ENCODE measurements around the gene GRIN1. TPM values are rescaled to one million over a fixed set of nuclear protein-coding genes. Genes with fewer than 3 reads are reported as not detected.

The GRIN1 gene
- total RNA-seq: not detected

DNA sequence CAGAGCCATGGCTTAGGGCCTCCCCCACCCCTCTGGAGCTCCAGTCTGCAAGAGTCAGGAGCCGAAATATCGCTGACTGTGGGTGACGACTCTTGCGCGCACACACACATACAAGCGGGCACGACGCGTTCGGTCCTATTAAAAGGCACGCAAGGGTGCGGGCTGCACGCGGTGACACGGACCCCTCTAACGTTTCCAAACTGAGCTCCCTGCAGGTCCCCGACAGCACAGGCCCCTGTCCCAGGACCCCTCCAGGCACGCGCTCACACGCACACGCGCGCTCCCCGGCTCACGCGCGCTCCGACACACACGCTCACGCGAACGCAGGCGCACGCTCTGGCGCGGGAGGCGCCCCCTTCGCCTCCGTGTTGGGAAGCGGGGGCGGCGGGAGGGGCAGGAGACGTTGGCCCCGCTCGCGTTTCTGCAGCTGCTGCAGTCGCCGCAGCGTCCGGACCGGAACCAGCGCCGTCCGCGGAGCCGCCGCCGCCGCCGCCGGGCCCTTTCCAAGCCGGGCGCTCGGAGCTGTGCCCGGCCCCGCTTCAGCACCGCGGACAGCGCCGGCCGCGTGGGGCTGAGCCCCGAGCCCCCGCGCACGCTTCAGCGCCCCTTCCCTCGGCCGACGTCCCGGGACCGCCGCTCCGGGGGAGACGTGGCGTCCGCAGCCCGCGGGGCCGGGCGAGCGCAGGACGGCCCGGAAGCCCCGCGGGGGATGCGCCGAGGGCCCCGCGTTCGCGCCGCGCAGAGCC is at the start of gene GRIN1:
TSS of gene GRIN1 (plus strand) at position 433 of the 746 bp plus-strand sequence. CDS start 333 bp downstream, outside the sequence.
- TF ChIP-seq, protein P1, sequence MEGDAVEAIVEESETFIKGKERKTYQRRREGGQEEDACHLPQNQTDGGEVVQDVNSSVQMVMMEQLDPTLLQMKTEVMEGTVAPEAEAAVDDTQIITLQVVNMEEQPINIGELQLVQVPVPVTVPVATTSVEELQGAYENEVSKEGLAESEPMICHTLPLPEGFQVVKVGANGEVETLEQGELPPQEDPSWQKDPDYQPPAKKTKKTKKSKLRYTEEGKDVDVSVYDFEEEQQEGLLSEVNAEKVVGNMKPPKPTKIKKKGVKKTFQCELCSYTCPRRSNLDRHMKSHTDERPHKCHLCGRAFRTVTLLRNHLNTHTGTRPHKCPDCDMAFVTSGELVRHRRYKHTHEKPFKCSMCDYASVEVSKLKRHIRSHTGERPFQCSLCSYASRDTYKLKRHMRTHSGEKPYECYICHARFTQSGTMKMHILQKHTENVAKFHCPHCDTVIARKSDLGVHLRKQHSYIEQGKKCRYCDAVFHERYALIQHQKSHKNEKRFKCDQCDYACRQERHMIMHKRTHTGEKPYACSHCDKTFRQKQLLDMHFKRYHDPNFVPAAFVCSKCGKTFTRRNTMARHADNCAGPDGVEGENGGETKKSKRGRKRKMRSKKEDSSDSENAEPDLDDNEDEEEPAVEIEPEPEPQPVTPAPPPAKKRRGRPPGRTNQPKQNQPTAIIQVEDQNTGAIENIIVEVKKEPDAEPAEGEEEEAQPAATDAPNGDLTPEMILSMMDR (IDR thresholded peaks at IDR 0.05; ENCODE audit: low read depth): no peak

DNA sequence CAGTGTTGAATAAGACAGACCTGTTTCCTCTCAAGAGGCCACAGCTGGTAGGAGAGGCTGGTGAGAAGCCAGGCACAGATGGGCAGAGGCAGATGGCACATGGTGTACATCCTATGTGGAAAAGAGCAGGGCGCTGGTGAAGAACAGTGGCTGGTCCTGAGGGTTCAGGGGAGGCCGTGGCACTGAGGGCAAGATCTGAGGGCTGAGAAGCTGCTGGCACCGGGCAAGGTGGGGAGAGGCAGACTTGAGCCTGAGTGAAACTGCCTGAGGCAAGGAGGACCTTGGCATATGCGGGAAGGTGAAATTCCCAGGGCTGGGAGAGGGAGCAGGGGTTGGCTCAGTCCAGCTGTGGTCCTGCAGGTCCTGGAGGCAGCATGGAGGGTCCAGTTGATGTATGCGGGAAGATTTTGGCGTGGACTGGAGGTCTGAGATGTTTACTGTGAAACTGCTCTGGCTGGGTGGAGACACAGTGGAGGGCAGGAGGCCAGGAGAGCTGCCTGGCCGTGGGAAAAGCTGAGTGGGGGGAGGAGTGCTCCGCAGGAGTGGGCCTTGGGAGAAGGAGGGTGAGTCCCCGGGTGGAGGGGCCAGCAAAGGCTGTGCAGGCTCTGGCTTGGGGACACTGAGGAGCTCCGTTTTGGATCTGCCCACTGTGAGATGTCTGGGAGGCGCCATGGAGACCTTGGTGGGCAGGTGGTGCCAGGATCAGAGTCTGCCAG is 49.6 kb upstream of the GRIN1 start:
- TF ChIP-seq, protein P1 (IDR thresholded peaks at IDR 0.05; ENCODE audit: low read depth): no peak

DNA sequence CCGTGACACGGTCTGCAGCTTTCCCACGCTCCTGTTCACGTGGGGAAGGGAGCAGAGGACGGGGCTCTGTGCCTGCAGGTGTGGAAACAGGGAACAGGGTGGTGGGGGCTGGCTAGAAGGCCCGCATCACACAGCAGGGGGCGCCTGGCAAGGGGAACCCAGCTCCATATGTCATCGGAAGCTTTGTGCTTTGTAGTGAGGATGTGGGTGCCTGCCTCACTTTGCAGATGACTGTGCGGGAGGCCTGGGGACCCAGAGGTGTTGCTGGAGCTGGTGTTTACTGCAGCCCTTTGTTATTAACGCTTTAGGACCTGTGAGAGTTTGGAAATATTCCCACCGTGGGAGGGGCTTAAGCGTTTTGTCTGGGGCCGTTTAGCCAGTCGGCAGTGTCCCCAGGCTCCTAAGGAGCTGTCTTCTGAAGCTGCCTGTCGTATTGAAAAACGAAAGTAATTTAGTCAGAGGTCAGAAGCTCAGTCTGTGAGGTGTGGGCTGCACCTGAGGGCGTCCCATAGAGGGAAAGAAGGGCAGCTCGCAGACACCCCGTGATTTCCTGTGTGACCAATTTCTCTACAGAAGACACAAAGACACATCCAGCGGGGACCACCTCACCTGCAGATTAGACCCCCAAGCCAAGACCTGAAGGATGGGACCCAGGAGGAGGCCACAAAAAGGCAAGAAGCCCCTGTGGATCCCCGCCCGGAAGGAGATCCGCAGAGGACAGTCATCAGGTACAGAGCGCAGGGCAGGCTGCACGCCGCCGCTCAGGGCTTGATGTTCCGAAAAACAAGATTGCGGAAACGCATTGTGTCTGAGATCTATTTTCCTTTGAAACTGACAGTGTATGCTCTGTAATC is 43.1 kb upstream of the GRIN1 start:
- TF ChIP-seq, protein P1 (IDR thresholded peaks at IDR 0.05; ENCODE audit: low read depth): no peak

DNA sequence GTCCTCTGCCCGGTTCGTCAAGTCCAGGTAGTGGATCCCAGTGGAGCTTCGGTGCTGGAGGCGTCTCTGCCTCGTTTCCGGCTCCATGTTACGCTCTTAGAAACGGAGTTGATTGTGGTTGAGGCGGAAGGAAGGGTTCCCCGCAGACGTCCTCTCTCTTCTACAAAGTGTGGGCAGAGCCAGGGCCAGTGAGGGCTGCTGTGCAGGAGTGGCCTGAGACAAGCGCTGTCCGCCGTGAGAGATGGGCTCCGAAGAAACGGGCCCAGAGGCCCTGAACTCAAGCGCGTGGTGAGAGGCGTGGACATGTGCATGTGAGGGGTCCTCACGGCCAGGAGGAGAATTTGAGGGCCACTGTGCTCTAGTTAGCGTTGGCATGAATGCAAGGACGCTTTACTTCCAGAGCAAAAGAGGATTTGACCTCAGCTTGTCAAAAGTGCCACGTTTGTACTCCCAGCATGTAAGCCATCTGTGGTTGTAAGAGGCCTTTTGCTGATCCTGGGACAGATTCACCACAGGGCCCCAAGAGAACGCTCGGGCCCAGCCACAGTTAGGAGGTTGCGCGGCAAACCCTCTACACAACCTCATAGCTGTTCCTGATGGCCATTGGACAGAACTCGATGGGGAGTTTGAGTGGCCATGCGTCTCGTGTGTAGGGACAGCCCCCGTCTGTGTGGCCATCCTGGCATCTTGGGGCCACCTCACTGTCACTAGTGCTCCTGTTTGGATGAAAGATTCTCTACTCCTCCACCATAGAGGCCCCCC is 42.0 kb upstream of the GRIN1 start:
- TF ChIP-seq, protein P1 (IDR thresholded peaks at IDR 0.05; ENCODE audit: low read depth): no peak

DNA sequence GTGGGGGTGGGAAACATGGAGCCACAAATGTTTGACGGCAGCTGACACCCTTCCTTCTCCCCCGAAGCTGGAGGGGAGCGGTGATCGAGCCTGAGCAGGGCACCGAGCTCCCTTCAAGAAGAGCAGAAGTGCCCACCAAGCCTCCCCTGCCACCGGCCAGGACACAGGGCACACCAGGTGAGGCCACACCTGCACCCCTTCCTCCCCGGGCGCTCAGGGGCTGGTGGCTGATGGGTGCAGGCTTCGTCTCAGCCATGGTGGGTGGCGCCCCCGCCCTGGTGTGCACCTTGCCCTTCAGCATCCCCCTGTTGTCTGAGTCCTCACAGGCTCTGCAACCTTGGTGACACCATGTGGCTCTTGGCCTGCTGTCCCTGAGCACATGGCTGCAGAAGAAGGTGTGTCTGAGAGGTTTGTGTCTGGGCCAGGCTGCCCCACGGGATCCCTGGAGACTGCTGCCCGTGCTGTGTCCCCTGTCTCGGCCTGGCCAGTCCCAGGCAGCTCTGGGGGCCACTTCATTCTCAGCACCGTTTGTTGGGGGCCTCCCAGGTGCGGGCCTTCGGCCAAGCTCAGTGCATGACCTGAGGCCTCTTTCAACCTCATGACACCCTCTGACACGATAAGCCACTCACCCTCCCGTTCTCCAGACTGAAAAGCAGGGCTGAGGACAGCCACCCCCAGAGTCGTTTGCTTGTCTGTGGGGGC is 41.0 kb upstream of the GRIN1 start:
- TF ChIP-seq, protein P1 (IDR thresholded peaks at IDR 0.05; ENCODE audit: low read depth): no peak

DNA sequence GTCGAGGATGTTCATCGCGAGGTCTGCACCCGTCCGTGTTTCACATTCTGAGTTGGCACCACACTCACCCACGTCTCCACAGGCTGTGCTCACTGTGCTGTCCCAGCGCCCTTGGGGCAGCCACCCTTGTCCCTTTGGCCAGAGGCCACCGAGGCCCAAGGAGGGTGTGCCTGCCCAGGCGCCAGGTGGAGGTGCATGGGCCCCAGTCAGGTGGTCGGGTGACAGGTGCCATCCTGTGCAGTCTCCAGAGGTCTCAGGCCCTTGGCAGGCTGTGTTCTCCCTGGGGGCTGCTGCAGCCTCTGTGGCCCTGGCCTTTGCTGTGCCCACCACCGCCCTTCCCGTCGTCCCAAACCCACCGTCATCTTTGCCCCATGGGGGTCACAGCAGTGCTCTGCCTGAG is 39.7 kb upstream of the GRIN1 start:
- TF ChIP-seq, protein P1 (IDR thresholded peaks at IDR 0.05; ENCODE audit: low read depth): no peak

All from subcutaneous adipose tissue (tissue), 4 donors.